ENCODE results near the gene TNFAIP8L2.

Gene TNFAIP8L2

GRCh38 chr1:151156515-151156819 is at the start of gene TNFAIP8L2:
TNFAIP8L2 (plus strand) TSS chr1:151156649; CDS start chr1:151158698, 2,049 bp downstream.
- peak; percentile 70 to 83 for DNase-seq (ENCODE audit: low read depth in 2 of 2)

DNA sequence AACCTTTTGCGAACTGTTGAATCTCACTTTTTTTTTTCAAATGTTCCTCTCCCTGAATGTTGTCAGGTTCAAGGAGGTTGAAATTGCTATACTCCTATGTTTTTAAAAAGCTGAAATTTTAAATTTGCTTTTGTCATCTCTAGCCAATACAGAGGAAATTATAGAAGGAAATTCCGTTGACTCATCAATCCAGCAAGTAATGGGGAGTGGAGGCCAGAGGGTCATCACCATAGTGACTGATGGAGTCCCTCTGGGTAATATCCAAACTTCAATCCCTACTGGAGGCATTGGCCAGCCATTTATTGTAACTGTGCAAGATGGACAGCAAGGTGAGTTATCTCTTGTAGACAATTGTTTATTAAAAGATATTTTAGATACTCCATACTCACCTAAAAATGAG is 49.6 kb upstream of the TNFAIP8L2 start:
- no peak for DNase-seq (ENCODE audit: low read depth in 2 of 2)

DNA sequence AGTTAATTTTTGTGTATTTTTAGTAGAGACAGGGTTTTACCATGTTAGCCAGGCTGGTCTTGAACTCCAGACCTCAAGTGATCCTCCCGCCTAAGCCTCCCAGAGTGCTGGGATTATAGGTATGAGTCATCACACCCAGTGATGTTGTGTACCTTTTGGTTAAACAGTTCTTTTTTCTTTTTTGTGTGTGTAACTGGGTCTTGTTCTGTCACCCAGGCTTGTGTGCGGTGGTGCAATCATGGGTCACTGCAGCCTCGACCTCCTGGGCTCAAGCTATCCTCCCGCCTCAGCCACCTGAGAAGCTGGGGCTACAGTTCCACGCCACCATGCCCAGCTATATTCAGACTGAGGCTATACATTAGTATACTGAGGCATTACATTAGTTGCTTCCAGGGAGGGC is 48.1 kb upstream of the TNFAIP8L2 start:
- DNase-seq (ENCODE audit: low read depth in 2 of 2), result no peak

- DNase-seq (ENCODE audit: low read depth in 2 of 2), result no peak
Measured at GRCh38 chr1:151113877-151114276, 42.6 kb upstream of the TNFAIP8L2 start.

DNA sequence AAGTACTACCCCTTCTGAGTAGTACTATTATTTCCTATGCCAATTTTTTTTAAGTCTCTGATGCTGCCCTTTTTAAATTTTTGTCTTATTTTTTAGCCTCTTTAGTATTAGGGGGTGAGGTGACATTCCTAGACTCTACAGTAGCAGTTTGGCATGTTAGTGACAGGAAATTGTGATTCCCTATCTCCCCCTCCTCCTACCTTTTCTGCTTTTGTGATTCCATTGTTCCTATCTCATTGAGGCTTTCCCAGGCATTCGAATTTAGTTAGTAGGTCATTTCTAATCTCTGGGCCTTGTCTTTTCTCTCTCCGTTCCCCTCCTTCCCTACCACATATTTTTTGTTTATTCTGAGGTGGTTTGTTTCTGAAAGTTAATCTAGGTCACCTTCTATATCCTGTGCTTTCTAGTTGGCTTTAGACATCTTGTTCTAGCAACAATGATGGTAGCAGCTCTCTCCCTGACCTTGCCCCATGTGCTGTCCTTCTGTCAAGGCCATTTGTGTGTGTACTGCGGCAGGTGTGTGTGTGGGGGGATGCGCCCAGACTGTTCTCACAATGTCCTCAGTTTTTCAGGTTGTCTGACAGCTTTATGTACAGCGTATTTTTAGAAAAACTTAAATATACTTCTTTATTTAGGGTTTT is 31.6 kb upstream of the TNFAIP8L2 start:
- no peak for DNase-seq (ENCODE audit: low read depth in 2 of 2)

DNA sequence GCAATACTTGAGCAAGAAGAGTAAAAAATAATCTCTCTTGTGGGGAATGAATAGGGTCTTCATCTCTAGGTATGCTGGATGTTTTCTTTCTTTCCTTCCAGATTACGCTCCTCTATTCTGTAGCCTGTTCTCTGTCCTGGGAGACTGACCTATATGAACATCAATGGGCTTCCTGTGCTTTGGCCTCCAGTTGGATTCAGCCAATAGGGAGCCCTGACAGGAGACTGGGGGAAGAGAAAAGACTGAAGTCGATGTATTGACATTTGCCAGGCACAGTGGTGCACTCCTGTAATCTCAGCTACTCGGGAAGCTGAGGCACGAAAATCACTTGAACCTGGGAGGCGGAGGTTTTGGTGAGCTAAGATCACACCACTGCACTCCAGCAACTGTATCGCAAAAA is 27.6 kb upstream of the TNFAIP8L2 start:
- no peak for DNase-seq (ENCODE audit: low read depth in 2 of 2)

GRCh38 chr1:151130987-151131586 is 25.4 kb upstream of the TNFAIP8L2 start:
- peak; percentile 76 to 83 for DNase-seq (ENCODE audit: low read depth in 2 of 2)

DNA sequence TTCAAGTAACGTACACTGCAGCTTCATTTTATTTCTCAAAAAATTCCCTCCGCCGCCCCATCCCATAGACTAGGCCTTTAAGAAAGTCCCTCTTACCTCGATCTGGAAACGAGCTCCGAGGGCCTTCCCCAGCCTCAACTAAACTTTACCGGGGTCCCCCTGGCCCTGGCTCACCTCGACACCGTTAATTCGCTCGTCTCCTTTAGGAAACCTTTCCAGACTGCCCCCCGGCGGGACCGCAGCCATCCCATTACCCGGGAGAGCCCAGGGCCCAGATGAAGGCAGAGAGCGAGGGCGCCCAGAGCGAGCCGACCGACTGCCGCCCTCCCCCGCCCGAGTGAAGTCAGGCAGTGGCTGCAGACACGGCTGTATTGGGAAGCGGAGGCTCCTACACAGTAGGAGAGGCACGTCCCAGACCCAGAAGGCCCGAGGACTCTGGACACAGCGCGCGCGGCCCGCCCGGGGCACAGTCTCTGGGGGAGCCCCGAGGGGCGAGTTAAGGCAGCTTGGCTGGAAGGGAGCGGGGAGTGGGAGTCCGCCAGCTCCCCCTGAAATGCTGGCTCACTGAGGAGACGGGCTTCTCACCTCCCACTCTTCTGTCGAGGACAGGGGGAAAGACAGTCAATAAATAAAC is 24.6 kb upstream of the TNFAIP8L2 start:
- DNase-seq (ENCODE audit: low read depth in 2 of 2), result no peak

GRCh38 chr1:151132335-151133017 is 24.0 kb upstream of the TNFAIP8L2 start:
- no peak for DNase-seq (ENCODE audit: low read depth in 2 of 2)

GRCh38 chr1:151133018-151133806 is 23.2 kb upstream of the TNFAIP8L2 start:
- DNase-seq (ENCODE audit: low read depth in 2 of 2), result no peak

GRCh38 chr1:151134396-151134795 is 22.1 kb upstream of the TNFAIP8L2 start:
- DNase-seq (ENCODE audit: low read depth in 2 of 2), result no peak

DNA sequence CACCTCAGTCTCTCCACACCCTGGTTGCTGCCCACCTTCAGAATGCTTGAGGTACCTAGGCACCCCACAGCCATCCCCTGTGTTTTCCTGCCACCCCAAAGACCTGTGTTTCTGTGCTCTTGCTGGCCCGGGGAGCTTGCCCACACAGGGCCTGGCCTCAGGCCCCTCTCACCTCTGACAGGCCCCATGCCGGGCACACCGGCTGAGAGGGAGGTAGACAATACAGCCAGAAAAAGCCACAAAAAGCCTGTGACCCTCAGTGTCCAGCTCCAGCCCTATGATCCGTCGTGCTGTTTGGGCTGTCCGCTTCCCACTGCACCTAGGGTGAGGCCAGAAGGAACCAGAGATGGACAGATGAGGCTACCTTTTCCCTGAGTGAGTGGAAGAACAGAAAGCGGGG is 21.5 kb upstream of the TNFAIP8L2 start:
- no peak for DNase-seq (ENCODE audit: low read depth in 2 of 2)

GRCh38 chr1:151135433-151136385 is 20.7 kb upstream of the TNFAIP8L2 start:
- DNase-seq (ENCODE audit: low read depth in 2 of 2), result no peak

DNA sequence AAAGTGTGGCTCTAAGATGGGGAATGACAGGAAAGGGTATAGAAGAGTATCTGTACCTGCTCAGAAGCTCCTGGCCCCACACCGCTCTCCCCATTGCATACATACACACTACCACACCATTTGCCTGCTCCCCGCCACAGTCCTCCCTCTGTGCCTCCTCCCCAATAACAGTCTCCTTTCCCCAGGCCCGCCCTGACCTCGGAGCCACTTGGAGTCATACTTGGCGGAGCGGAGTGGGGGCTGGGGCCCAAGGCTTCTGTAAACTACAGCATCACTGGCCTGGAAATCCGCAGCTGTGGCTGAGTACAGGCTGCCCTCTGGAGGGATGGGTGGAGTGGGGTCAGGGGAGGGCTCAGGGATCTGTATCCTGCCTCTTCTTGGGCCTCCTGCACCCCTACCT is 18.7 kb upstream of the TNFAIP8L2 start:
- no peak for DNase-seq (ENCODE audit: low read depth in 2 of 2)

DNA sequence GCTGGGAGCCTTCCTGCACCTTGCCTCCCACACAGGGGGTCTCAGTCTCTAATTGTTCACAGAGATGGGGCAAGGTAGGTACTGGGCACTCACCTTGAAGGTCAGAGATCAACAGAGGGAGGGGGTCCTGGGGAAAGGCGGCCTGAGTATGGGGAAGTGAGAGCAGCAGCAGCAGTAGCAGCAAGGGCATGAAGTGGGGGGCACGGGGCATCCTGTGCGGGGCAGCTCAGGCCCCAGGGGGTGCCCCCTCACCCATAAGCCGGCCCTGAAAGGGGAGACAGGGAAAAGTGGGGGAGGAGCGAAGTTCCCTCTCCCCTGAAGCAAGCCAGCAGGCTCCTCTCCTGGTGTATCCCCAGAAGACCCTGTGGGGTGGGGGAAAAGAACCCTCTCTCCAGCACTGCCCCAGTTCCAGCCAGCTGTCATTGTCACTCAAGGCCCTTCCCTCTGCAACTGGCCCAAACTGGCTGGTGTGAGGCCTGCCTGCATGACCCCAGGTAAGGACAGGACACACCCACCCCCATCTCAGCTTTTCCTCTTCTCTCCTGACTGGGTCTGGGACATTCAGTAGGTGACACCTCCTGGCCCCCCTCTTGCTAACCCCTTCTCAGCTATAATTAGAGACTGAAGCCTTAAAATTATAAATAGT is 13.9 kb upstream of the TNFAIP8L2 start:
- DNase-seq (ENCODE audit: low read depth in 2 of 2), result no peak

DNA sequence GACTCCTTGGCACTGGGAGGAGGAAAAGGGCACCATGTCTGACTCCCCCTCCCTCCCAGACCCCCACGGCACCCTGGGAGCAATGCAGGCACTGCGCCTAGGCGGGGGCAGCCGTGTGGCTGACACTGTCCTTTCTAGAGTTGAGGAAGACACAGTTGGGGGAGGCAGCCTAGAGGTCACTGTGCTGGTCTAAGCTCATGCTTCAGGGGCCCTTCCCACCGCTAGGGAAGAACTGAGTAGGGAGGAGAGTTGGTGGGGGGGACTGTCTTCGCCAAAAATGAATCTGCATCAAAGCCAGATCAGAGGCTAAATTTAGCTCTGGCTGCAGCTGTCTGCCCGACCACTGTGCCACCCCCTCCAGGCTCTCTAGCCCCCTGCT is 13.4 kb upstream of the TNFAIP8L2 start:
- DNase-seq (ENCODE audit: low read depth in 2 of 2), result no peak

- DNase-seq (ENCODE audit: low read depth in 2 of 2), result no peak
Measured at GRCh38 chr1:151143986-151144385, 12.5 kb upstream of the TNFAIP8L2 start.

DNA sequence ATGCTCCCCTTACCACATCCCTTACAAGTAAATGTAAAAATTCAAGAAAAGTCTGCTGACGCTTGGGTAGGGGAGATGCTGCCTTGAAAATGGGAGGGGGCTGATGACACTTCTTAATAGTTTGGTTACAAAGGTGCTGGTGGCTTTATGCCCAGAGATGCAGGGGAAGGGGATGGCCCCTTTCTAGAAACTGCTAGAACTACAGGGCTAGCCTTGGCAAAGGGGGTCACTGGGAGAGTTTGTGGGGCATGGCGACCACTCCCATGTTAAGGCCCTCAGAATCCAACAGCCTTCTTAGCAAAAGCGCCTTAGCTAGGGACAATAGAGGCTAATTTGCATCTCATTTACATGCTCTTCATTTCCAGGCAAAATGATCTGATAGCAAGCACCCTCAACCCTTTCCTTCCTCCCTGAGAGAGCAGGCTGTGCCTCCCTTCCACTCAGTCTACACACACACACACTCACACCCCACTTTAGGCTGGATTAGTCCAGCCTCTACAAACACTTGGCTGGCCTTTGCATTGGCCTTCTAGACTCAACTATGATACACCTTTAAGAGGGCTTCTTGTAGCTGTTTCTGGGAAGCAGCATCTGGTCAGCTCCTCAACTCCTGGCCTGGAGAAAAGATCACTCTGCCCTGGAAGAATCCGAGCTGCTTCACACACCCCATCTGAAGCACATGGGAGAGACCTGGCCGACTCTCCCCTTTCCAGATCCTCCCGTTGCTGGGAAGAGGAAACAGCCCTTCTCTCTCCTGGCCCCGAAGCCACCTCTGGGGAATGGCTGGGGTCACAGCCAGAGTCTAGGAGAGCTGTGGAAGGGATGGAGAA is 11.8 kb upstream of the TNFAIP8L2 start:
- DNase-seq (ENCODE audit: low read depth in 2 of 2), result no peak

- DNase-seq (ENCODE audit: low read depth in 2 of 2), result no peak
Measured at GRCh38 chr1:151145304-151146071, 11.0 kb upstream of the TNFAIP8L2 start.

Measured in stimulated activated CD4-positive, alpha-beta T cell treated with anti-CD3 and anti-CD28 coated beads, Interleukin-4, amount 100 ng/mL, for 48 hours (primary cell).